ENCODE results near the gene ASPG.
"Not testable (repeated sequence)": the region's sequence is repeated elsewhere in the genome, so short reads cannot be mapped to it uniquely, and the experiment has no call there.

ASPG gene

DNA sequence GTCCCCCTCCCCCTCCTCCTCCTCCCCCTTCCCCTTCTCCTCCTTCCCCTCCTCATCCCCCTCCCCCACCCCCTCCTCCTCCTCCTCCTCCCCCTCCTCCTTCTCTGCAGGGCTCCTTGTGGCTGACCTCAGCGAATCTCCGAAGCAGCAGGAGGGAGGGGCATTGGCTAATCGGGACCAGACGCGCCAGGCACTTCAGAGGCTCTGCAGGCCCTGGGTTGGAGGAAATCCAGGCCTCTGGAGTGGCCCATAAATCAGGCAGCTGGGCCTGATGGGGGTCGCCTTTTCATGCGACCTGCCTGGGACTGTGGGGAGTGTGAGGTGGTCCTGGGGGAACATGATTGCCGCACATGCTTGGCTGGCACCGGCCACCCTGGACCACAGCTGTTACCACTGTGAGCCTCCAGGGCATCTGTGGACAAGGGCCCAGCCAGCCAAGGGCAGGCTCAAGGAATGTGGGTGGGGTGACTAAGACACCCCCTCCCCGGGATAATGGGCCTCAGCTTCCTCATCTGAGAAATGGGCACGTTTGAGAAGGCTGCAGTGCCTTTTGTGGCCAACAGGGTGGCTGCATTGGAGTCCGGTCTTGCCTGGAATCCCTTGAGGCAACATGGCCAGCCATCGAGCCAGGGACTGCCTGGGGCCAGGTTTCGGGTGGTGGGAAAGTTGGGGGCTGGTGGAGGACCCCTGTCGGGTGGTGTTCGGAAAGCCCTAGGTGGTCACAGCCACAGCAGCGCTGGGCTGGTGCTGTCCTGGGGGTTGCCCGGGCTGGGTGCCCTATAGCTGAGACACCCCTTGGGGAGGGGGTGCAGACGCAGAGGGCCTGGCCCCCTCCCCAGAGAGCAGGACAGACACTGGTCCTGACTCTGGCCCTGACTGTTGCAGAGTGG lies 64.9 kb downstream of the ASPG start:
- Histone ChIP-seq H3K9me3 (ENCODE audit: control insufficient read depth in 1 of 2, low read length in 2 of 2) (no peaks in the 10 kb centered on the region), H3K27ac (ENCODE audit: low read length) (no peak overlapping the region), H3K4me1 (ENCODE audit: control insufficient read depth in 1 of 2, insufficient read depth in 2 of 2, low read length in 2 of 2) (peaks cover 0 to 4% of the 10 kb centered on the region in 2 donors), H3K4me3 (ENCODE audit: low read depth in 1 of 2, low read length in 2 of 2) (no peak overlapping the region), H3K27me3 (ENCODE audit: low read depth, low read length) (no peaks in the 10 kb centered on the region), H3K36me3 (ENCODE audit: control insufficient read depth in 1 of 2, insufficient read depth in 2 of 2, low read length in 2 of 2) (no peaks in the 10 kb centered on the region)

DNA sequence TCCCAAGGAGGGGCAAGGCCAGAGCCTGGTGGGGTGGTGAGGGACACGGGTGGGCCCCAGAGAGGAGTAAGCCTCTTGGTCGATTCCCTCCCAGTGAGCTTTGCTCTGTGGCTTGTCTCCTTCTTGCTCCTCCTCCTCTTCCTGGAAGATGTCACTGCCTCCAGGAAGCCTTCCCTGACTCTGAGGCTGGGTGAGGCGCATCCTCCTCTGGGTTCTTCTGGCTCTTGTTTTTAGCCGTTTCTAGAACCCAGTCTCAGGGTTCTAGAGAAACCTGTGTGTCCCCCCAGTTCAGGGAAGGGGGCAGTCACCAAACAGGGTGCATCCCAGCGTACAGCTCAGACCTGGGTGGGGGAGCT lies 65.5 kb downstream of the ASPG start:
- Histone ChIP-seq H3K4me1 (ENCODE audit: control insufficient read depth in 1 of 2, insufficient read depth in 2 of 2, low read length in 2 of 2) (peaks cover 0 to 4% of the 10 kb centered on the region in 2 donors), H3K27me3 (ENCODE audit: low read depth, low read length) (no peaks in the 10 kb centered on the region), H3K27ac (ENCODE audit: low read length) (no peak overlapping the region), H3K9me3 (ENCODE audit: control insufficient read depth in 1 of 2, low read length in 2 of 2) (no peaks in the 10 kb centered on the region), H3K4me3 (ENCODE audit: low read depth in 1 of 2, low read length in 2 of 2) (no peak overlapping the region), H3K36me3 (ENCODE audit: control insufficient read depth in 1 of 2, insufficient read depth in 2 of 2, low read length in 2 of 2) (no peaks in the 10 kb centered on the region)

DNA sequence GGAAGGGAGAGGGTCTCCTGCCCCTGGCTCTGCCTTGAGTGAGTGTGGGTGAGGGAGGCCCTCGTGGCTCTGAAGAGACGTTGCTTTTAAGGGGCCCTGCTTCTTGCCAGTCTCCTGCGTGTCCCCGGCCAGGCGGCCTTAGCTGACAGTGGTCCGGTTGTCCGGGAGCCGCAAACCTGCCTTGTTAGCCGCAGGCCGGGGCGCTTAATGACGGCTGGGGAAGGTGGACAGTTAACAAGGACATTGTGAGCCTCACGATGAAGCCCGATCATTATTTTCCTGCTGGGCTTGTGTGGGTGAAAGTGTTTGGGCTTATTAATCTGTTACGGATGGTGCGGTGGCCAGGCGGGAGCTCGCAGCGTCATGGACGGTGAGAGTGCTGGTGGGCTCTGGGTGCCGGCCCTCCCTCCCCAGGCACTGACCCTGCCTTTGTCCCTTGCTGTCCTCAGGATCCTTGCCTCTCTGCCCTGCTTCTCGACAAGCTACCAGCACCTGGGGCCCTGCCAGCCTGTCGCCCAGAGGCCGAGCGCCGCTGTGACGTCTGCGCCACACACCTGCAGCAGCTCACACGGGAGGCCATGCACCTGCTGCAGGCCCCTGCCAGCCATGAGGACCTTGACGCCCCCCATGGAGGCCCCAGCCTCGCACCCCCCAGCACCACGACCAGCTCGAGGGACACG lies 66.2 kb downstream of the ASPG start:
- Histone ChIP-seq H3K36me3 (ENCODE audit: control insufficient read depth in 1 of 2, insufficient read depth in 2 of 2, low read length in 2 of 2) (no peaks in the 10 kb centered on the region), H3K4me1 (ENCODE audit: control insufficient read depth in 1 of 2, insufficient read depth in 2 of 2, low read length in 2 of 2) (peaks cover 0 to 4% of the 10 kb centered on the region in 2 donors), H3K9me3 (ENCODE audit: control insufficient read depth in 1 of 2, low read length in 2 of 2) (no peaks in the 10 kb centered on the region), H3K27ac (ENCODE audit: low read length) (no peak overlapping the region), H3K27me3 (ENCODE audit: low read depth, low read length) (no peaks in the 10 kb centered on the region), H3K4me3 (ENCODE audit: low read depth in 1 of 2, low read length in 2 of 2) (no peak overlapping the region)

DNA sequence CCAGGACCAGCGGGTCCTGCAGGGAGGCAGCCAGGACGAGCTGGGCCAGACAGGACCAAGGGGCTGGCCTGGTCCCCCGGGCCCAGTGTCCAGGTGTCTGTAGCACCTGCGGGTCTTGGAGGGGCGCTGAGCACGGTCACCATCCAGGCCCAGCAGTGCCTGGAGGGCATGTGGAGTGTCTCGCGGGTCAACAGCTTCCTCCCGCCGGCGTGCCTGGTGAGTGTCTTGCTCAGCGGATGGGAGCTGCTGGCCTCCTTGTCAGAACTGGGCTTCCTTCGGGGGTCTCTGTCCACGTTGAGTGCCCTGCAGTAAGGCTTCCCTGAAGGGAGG lies 66.7 kb downstream of the ASPG start:
- Histone ChIP-seq H3K4me1 (ENCODE audit: control insufficient read depth in 1 of 2, insufficient read depth in 2 of 2, low read length in 2 of 2) (peaks cover 0 to 4% of the 10 kb centered on the region in 2 donors), H3K27me3 (ENCODE audit: low read depth, low read length) (no peaks in the 10 kb centered on the region)

DNA sequence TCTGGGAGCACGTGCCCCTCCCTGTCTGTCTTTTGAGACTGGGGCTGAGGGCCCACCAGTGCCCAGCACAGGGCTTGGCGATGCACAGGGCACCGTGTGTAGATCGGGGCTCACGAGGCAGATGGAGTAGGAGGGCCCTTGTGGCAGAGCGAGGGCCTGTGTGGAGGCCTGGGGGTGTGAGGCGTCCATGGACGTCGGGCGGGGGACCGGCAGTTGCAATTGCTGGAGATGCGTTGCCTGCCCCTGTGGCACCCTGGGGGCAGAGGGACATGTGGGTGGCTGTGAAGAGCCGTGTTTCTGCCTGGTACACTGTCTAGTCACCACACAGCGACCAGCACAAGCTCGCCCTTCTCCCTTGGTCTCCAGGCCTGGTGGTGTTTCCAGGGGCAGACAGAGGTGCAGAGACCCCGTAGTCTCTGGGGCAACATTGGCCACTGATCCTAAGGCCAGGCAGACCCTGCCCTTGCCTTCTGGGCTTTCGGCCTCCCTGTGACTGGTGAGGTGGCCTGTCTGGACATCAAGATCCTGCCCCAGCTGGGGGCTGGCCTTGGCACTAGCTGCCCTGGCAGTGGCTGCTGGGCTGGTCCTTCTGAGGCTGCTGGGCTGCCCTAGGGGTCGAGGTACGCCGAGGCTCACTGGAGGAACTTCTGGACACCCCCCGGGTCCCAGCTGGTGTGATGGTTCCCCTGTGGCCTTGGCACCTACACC lies 67.3 kb downstream of the ASPG start:
- H3K36me3 ChIP-seq (ENCODE audit: control insufficient read depth in 1 of 2, insufficient read depth in 2 of 2, low read length in 2 of 2), result no peaks in the 10 kb centered on the region
- H3K9me3 ChIP-seq (ENCODE audit: control insufficient read depth in 1 of 2, low read length in 2 of 2), result no peaks in the 10 kb centered on the region
- no peak overlapping the region for H3K4me3 ChIP-seq (ENCODE audit: low read depth in 1 of 2, low read length in 2 of 2)
- no peaks in the 10 kb centered on the region for H3K27me3 ChIP-seq (ENCODE audit: low read depth, low read length)
- H3K27ac ChIP-seq (ENCODE audit: low read length), result no peak overlapping the region
- peaks cover 0 to 4% of the 10 kb centered on the region in 2 donors for H3K4me1 ChIP-seq (ENCODE audit: control insufficient read depth in 1 of 2, insufficient read depth in 2 of 2, low read length in 2 of 2)

More for the DNA sequence above, 66.7 kb downstream of the ASPG start:
- no peaks in the 10 kb centered on the region for H3K36me3 ChIP-seq (ENCODE audit: control insufficient read depth in 1 of 2, insufficient read depth in 2 of 2, low read length in 2 of 2)
- no peaks in the 10 kb centered on the region for H3K9me3 ChIP-seq (ENCODE audit: control insufficient read depth in 1 of 2, low read length in 2 of 2)
- H3K27ac ChIP-seq (ENCODE audit: low read length), result no peak overlapping the region
- H3K4me3 ChIP-seq (ENCODE audit: low read depth in 1 of 2, low read length in 2 of 2), result no peak overlapping the region

DNA sequence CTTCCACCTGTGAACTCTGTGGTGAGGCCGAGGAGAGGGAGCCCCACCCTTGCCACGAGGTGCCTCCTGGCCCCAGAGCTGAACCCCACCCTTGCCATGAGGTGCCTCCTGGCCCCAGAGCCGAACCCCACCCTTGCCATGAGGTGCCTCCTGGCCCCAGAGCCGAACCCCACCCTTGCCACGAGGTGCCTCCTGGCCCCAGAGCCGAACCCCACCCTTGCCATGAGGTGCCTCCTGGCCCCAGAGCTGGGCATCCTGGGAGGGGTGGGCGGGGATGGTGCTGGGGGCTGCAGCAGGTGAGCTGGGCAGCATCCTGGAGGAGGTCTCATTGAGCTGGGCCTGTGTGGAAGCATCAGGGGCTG lies 67.9 kb downstream of the ASPG start:
- not testable (repeated sequence) for H3K27ac ChIP-seq (ENCODE audit: low read length); H3K27me3 ChIP-seq (ENCODE audit: low read depth, low read length); H3K4me3 ChIP-seq (ENCODE audit: low read depth in 1 of 2, low read length in 2 of 2); H3K36me3 ChIP-seq (ENCODE audit: control insufficient read depth in 1 of 2, insufficient read depth in 2 of 2, low read length in 2 of 2); H3K4me1 ChIP-seq (ENCODE audit: control insufficient read depth in 1 of 2, insufficient read depth in 2 of 2, low read length in 2 of 2); H3K9me3 ChIP-seq (ENCODE audit: control insufficient read depth in 1 of 2, low read length in 2 of 2)

DNA sequence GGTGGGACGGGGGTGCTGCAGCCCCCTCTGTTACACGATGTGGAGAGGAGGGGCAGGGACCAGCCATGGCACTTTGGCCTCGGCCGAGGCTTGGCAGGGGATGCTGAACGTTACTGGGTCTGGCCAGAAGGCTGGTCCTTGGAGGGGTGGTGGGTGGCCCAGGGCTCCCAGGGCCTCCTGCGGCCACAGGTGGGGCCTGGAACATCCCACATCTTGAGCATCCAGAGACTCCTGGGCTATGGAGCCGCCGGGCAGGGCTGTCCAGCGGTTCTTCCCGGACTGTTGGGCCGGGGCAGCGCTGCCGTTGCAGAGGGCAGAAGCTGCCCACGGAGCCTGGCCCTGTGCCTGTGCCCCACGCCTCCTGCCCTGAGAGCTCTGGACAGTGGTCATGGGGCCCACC lies 68.7 kb downstream of the ASPG start:
- Histone ChIP-seq H3K4me3 (ENCODE audit: low read depth in 1 of 2, low read length in 2 of 2) (no peak overlapping the region), H3K27me3 (ENCODE audit: low read depth, low read length) (no peaks in the 10 kb centered on the region), H3K36me3 (ENCODE audit: control insufficient read depth in 1 of 2, insufficient read depth in 2 of 2, low read length in 2 of 2) (no peaks in the 10 kb centered on the region), H3K4me1 (ENCODE audit: control insufficient read depth in 1 of 2, insufficient read depth in 2 of 2, low read length in 2 of 2) (peaks cover 0 to 4% of the 10 kb centered on the region in 2 donors), H3K27ac (ENCODE audit: low read length) (no peak overlapping the region), H3K9me3 (ENCODE audit: control insufficient read depth in 1 of 2, low read length in 2 of 2) (no peaks in the 10 kb centered on the region)

DNA sequence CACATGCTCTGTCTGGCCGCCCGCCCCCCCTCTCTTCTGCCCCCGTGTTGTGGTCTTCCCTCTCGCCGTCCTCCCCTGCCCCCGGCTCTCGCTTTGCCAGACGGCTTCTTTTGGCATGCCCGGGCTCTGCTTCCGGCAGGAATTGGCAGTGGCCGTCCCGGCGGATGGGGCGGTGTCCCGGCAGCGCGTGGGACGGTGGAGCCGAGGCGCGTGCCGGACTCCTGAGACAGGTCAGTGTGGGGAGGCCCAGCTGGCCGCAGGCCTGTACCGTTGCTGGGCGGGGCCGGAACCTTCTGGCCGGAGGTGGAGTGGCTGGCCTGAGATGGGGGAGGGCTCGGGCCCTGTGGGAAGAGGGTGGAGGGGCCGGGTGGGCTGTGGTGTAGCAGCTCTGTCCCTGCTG lies 70.0 kb downstream of the ASPG start:
- H3K27me3 ChIP-seq (ENCODE audit: low read depth, low read length), result no peaks in the 10 kb centered on the region
- no peaks in the 10 kb centered on the region for H3K4me1 ChIP-seq (ENCODE audit: control insufficient read depth in 1 of 2, insufficient read depth in 2 of 2, low read length in 2 of 2)
- H3K36me3 ChIP-seq (ENCODE audit: control insufficient read depth in 1 of 2, insufficient read depth in 2 of 2, low read length in 2 of 2), result no peaks in the 10 kb centered on the region
- H3K27ac ChIP-seq (ENCODE audit: low read length), result no peak overlapping the region
- H3K9me3 ChIP-seq (ENCODE audit: control insufficient read depth in 1 of 2, low read length in 2 of 2), result no peaks in the 10 kb centered on the region
- H3K4me3 ChIP-seq (ENCODE audit: low read depth in 1 of 2, low read length in 2 of 2), result no peak overlapping the region

DNA sequence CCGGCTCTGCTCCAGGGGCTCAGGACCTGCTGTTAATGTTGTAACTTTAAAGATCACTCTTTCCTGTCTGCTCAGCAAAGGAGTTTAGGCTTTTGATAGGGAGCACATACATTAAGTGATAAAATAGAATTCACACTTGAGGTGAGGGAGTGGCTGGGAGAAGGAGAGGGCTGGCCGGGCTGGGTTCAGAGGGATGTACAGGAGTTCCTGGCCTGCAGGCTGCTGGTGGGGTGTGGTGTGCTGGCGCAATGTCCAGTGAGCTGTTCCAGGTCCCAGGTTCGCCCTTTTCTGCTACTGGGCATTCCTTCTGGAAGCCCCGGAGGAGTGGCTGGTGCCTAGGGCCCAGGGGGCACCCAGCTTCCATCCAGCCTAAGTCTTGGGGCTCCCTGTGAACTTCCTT lies 70.6 kb downstream of the ASPG start:
- H3K4me1 ChIP-seq (ENCODE audit: control insufficient read depth in 1 of 2, insufficient read depth in 2 of 2, low read length in 2 of 2), result no peaks in the 10 kb centered on the region

DNA sequence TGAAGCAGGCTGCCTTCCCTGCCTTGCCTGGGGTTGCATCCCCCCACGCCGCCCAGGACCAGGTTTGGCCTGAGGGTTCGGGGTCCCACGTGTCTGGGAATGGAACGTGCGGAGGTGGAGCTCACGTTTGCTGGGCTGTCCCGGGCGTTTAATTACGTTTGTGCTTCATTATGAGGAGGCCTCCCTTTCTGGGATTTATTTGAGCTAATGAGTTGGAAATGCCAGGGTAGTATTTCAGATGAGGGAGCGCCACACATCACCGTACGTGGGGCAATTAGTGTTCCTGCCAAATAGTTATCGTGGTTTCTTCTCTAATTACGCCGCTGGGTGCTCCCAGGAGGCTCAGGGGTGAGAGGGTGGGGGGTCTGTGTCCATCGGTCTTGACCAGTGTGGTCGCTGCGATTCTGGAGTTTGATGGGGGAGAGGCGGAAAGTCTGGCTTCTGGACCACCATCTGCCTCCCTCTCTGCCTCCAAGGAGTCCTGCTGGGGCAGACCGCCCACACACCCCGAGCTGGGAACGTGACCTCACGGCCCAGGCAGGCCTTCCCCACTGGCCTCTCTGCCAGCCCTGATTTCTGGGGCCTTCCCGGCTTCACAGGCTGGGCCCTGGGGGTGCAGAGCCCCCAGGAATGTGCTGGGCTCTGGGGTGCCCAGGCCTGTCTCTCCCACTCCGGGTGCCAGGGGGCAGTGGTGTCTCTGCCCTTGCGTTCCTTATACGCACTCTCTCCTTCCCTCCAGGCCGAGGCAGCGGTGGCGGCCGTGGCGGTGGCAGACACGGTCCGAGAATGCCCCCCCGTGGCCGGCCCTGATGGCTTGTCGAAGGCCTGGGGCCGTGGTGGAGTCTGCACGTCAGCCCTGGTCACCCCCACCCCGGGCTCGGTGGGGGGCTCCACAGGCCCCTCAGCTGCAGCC lies 71.8 kb downstream of the ASPG start:
- no peaks in the 10 kb centered on the region for H3K9me3 ChIP-seq (ENCODE audit: control insufficient read depth in 1 of 2, low read length in 2 of 2)
- no peaks in the 10 kb centered on the region for H3K36me3 ChIP-seq (ENCODE audit: control insufficient read depth in 1 of 2, insufficient read depth in 2 of 2, low read length in 2 of 2)
- no peaks in the 10 kb centered on the region for H3K27me3 ChIP-seq (ENCODE audit: low read depth, low read length)
- H3K4me3 ChIP-seq (ENCODE audit: low read depth in 1 of 2, low read length in 2 of 2), result no peak overlapping the region
- no peaks in the 10 kb centered on the region for H3K4me1 ChIP-seq (ENCODE audit: control insufficient read depth in 1 of 2, insufficient read depth in 2 of 2, low read length in 2 of 2)
- H3K27ac ChIP-seq (ENCODE audit: low read length), result no peak overlapping the region

More for the DNA sequence above, 70.6 kb downstream of the ASPG start:
- Histone ChIP-seq H3K27ac (ENCODE audit: low read length) (no peak overlapping the region), H3K4me3 (ENCODE audit: low read depth in 1 of 2, low read length in 2 of 2) (no peak overlapping the region), H3K36me3 (ENCODE audit: control insufficient read depth in 1 of 2, insufficient read depth in 2 of 2, low read length in 2 of 2) (no peaks in the 10 kb centered on the region), H3K27me3 (ENCODE audit: low read depth, low read length) (no peaks in the 10 kb centered on the region), H3K9me3 (ENCODE audit: control insufficient read depth in 1 of 2, low read length in 2 of 2) (no peaks in the 10 kb centered on the region)
